Measurements from ENCODE around the gene SET.

SET gene

DNA sequence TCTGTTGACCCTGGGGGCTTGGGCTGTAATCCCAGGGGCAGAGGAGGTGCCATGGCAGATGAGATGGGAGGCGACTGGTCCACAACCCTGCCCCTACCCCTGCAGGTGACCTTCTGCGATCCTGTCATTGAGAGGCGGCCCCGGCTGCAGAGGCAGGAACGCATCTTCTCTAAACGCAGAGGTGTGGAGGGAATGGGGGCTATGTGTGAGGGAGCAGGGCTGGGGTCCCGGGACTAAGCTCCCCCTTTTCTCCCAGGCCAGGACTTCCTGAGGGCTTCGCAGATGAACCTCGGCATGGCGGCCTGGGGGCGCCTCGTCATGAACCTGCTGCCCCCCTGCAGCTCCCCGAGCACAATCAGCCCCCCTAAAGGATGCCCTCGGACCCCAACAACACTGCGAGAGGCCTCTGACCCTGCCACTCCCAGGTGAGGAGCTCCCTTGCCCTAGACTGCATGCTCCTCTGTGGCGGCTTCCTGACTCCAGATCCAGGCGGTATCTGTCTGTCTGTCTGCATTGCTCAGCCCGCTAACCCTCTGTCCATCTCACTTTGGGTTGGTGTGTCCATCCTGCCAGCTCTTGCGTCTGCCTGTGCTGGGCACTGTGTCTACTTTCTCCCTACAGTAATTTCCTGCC is 25.0 kb downstream of the SET start:
- no peak for DNase-seq

DNA sequence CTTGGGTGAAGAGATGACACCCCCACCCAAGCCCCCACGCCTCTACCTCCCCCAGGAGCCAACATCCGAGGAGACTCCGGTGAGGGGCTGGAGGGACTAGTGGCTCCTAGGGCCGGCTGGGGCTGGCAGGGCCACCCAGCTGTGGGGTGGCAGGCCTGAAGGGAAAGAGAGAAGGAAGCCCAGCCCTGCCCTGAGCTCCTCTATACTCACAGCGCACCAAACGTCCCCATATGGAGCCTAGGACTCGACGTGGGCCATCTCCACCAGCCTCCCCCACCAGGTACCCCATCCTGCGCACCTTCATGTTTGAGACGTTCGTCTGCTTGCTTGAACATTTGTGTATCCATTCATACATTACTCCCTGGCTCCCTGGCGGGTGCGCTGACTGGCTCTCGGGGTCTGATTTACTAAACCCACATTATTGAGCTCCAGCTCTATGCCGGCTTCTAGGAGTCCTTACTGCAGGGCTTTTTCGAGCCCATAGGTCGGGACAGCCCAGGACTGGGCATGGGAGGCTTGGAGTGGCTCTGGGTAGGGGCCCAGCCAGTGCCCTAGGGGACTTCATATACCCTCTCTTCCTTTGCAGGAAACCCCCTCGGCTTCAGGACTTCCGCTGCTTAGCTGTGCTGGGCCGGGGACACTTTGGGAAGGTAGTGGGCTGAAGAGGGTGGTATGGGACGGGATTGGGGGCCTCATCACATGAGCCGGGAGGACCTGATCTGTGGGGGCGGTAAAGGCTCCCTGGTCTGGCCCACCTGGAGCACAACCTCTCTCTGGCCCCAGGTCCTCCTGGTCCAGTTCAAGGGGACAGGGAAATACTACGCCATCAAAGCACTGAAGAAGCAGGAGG is 25.8 kb downstream of the SET start:
- no peak for DNase-seq

- no peak for DNase-seq
These were observed 26.4 kb downstream of the SET start for GRCh38 chr9:128715436-128715750.

- no peak for DNase-seq
These were observed 27.7 kb downstream of the SET start for GRCh38 chr9:128716581-128717254.

DNA sequence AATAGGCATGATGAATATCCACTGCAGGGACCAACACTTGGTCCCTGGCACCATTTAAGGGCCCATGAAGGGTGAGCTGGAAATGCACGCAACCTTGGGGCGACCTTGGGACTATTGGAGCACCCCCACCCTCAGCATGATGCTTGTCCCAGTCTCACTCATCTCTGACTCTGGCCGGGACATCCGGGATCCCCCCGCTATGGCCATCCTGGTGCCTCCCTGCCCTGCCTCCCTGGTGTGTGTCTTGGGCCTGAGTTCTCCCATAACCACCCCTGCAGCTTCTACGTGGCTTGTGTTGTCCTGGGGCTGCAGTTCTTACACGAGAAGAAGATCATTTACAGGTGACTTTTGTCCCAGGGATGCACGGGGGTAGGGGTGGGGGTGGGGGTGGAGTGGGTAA is 29.0 kb downstream of the SET start:
- DNase-seq: no peak

GRCh38 chr9:128718475-128718874 is 29.5 kb downstream of the SET start:
- no peak for DNase-seq

- DNase-seq: no peak
These were observed 31.0 kb downstream of the SET start for GRCh38 chr9:128719919-128720605.

DNA sequence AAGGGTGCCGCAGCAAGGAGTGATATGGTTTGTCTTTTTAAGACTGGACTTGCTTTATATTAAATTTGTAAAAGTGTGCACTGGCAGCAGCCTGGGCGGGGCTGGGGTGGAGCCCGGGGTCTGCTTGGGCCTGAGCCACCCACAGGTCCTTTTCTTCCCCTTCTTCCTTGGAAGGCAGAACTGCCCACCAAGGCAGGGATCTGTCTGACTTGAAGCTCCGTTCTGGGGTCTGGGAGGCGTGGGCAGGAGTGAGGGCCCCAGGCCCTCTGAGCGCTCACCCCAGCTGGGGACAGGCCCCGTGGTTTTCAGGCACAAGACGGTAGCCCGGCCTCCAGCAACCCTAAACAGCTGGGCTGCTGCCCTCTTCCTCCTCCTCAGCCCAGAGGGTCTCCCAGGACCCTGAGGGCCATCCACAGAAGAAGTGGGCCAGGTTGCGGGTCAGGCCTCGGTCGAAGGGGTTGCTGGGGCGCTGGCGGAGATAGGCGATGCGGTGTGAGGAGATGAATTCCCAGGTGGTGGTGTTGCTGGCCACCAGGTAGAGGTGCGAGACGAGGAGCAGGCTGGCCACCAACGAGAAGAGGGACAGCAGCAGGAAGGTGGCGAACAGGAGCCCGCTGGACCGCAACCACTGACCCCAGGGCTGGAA is 31.9 kb downstream of the SET start:
- no peak for DNase-seq

- no peak for DNase-seq
These were observed 32.5 kb downstream of the SET start for GRCh38 chr9:128721487-128722010.

DNA sequence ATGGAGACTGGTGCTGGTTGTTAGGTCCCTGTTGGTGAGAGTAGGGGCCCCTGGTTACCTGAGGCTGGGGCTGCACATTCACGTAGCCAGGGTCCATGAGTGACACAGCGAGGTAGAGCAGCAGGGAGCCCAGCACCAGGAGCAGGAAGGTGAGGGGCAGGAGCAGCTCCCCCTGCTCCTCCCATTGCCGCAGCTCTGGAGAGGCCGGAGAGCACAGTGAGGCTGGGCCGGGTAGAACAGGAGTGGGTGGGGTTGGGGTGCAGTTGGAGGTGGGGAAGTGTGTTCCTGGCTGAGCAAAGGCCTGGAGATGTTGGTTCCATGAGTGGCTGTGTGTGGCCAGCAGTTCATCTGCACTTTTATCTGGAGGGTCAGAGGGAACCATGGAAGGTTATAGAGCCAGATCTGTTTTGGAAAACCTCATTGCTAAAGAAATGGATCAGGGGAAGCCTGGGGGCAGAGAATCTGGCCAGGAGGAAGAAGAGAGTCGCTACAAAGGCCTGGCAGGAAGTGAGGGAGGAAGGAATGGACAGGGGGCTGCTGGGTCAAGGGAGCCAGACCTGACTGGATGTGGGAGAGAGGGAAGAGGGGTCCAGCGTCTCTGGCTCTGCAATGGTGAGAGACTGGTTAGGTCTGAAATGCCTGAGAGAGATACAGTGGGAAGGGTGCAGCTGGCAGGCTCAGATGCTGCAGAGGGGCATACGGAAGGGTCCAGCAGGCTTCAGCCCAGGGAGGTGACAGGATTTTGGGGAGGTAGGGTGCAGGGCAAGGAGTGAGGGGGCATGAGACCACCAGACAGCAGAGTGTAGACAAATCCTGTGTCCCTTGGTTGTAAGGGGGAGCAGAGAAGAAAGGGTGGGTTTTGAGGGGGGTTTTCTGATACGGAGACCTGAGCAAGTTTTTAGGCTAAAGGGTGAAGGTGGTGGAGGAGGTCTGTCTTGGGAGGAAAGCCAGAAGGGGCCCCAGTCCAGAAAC is 33.6 kb downstream of the SET start:
- DNase-seq: no peak

GRCh38 chr9:128723352-128723865 is 34.4 kb downstream of the SET start:
- DNase-seq: no peak

- peak; percentile 98 for DNase-seq
These were observed 35.1 kb downstream of the SET start, which contains the start of gene ZDHHC12 for GRCh38 chr9:128723866-128724743. TSS of gene ZDHHC12 (minus strand) at chr9:128724127. CDS start at chr9:128724093, 34 bp downstream.

DNA sequence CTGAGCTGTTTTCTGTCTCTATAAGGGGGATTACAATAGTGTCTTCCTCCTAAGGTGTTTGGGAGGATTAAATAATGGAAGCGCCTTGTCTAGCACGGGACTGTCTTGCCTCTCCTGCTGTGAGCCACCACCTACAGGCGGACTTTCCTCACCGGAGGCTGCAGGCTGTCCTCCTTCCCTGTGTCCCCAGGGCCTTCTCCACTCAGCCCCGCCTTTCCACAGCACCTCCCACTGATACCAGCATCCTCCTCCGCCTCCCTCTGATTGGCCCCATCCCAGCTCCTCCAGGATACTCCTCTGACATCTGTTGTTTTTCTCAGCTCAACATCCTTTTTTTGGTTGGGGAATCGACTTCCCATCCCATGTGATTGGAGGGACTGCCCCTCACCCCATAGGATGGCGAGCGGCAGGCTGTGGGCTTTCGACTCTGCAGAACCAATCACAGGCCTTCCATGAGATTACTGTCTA is 35.8 kb downstream of the SET start:
- peak; percentile 67 for DNase-seq

- DNase-seq: no peak
These were observed 38.7 kb downstream of the SET start for GRCh38 chr9:128727640-128728248.

DNA sequence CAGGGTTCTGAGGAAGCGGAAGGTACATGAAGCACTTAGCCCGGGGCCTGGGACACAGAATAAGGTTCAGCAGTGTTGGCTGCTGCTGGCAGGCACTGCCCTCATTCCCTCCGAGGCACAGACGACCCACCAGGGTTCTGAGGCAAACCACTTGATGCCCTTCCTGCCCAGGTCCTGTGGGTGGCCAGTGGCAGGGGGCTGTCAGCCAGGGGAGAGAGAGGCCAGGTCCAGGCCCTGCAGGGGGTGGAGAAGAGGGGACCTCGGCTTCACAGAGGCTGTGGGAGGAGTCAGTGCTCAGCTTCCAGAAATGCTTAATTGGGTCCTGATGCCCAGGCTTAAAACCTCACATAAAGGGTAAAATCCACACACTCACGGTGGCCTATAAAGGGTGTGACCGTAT is 39.3 kb downstream of the SET start:
- no peak for DNase-seq

DNA sequence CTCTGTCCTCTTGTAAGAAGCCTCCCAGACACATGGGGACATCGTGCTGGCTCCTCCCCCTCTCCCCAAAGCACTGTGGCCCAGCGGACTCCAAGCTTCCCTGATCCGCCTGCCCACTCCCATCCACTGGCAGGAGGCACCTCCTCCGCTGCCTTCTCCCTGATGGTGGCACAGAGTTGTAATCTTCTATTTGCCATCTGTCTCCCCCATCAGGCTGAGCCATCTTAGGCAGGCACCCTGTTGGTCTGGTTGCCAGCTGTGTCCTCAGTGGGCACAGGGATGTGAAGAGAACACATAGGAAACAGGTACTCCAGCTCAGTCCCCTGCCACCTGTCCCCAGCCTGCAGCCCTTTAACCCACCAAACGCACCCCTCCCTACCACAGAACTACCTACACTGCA is 40.3 kb downstream of the SET start:
- no peak for DNase-seq

DNA sequence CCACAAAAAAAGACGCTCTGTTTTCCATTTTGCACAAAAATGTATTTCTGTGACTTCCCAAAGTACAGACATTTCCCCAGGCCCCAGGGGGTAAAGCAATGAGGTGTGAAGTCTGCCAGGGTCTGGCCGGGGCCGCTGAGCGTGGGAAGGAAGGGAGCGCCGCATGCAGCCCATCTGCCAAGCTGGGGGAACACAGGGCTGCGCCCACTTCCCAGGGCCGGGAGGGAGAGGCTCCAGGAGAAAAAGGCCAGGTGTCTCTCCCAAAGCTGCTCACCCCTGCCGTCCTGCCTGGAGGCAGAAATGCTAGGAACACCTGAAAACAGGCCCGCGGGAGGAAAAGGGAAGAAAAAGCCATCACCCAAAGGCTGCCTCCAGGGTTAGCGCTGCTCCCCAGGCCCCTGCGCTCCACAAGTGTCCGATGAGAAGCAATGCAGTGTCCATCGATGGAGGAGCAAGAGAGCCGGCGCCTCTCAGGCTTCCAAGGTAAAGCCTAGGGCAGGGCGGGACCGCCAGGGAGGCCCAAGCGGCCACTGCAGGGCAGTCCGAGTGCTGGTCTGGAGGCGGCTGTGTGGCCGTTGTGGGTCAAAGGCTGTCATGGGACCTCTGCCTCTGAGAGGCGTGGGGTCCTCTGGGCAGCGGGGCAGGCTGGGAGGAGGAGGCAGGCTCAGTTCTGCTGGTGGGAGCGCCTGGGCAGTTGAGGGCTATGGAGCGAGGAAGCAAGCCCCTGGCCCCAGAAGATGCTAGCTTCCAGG is 40.9 kb downstream of the SET start:
- DNase-seq: no peak

DNA sequence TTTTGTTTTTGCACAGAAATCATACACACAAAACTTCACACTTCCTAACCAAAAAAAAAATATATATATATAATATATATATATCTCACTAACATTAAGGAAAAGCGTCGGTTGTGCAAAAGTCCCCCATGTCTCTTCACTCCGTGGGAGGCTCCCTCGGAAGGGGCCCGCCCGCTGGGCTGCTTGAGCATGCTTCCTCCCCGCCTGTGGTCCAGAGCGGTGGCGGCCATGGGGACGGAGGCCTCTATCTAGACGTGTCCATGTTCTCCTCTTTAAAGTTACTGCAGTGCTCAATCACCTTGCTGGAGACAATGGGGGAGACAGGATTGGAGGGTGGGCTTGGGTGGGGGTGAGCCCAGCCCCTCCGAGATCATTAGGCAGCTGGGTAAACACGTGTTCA is 42.1 kb downstream of the SET start:
- DNase-seq: no peak

GRCh38 chr9:128731691-128732090 is 42.7 kb downstream of the SET start:
- no peak for DNase-seq

Measured in 8988T (cell line).